ENCODE results near the gene JADE2.
A peak's percentile ranks its signal among the peaks of the same experiment; 100 is the strongest.

Gene JADE2

DNA sequence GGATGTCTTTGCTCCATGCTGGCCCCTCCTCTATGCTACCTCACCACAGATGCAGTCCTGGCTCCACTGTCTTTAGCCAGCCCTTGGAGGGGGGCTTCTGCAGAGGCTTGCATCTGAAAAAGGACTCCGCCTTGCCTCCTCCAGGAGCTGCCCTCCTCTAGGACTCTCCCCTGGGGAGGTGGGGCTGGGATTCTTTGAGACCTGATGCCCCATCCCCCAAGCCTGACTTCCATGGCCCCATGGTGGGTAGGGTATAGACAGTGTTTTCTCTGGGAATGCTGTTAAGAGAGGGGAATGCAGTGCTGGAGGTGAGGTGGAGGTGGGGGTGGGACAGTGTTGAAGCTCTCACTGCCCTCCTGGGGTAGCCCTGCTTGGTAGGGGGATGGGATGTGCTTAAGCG lies 14.3 kb downstream of the JADE2 start:
- Histone ChIP-seq H4K8ac (ENCODE audit: low read depth, low read length) (no peak overlapping the region), H2AK5ac (ENCODE audit: low read length) (no peak overlapping the region), H3K36me3 (ENCODE audit: control insufficient read depth, insufficient read depth, low read length) (peaks cover 3% of the 10 kb centered on the region), H3K56ac (ENCODE audit: low read length) (peak overlapping the region; percentile 42), H2BK120ac (ENCODE audit: low read depth, low read length) (no peak overlapping the region), H3K4me2 (ENCODE audit: low read length) (no peak overlapping the region), H3K4me1 (ENCODE audit: control insufficient read depth, low read depth, low read length) (peaks cover 9% of the 10 kb centered on the region), H3K23ac (ENCODE audit: low read length) (no peak overlapping the region), H3K4me3 (ENCODE audit: low read length) (no peak overlapping the region), H3K27me3 (ENCODE audit: insufficient read depth, low read length, poor library complexity) (no peaks in the 10 kb centered on the region), H3K4ac (ENCODE audit: low read depth, low read length) (no peak overlapping the region), H4K5ac (ENCODE audit: low read length) (no peak overlapping the region), H3K18ac (ENCODE audit: low read length) (no peak overlapping the region), H3K9ac (ENCODE audit: low read length) (no peak overlapping the region), H3K27ac (ENCODE audit: low read depth, low read length) (peak overlapping the region; percentile 69), H2BK15ac (replicated peaks; ENCODE audit: low read depth) (no peak overlapping the region), H3K79me2 (ENCODE audit: control insufficient read depth, insufficient read depth, low read length) (peaks cover 37% of the 10 kb centered on the region), H3K79me1 (ENCODE audit: low read length) (peaks cover 22% of the 10 kb centered on the region), H2BK5ac (ENCODE audit: low read length) (no peak overlapping the region)
- no CpG with 5 or more reads among the region's 2 CpGs for WGBS (ENCODE audit: extremely low coverage, insufficient coverage, low lambda C conversion rate)
- peak; percentile 99 for DNase-seq

DNA sequence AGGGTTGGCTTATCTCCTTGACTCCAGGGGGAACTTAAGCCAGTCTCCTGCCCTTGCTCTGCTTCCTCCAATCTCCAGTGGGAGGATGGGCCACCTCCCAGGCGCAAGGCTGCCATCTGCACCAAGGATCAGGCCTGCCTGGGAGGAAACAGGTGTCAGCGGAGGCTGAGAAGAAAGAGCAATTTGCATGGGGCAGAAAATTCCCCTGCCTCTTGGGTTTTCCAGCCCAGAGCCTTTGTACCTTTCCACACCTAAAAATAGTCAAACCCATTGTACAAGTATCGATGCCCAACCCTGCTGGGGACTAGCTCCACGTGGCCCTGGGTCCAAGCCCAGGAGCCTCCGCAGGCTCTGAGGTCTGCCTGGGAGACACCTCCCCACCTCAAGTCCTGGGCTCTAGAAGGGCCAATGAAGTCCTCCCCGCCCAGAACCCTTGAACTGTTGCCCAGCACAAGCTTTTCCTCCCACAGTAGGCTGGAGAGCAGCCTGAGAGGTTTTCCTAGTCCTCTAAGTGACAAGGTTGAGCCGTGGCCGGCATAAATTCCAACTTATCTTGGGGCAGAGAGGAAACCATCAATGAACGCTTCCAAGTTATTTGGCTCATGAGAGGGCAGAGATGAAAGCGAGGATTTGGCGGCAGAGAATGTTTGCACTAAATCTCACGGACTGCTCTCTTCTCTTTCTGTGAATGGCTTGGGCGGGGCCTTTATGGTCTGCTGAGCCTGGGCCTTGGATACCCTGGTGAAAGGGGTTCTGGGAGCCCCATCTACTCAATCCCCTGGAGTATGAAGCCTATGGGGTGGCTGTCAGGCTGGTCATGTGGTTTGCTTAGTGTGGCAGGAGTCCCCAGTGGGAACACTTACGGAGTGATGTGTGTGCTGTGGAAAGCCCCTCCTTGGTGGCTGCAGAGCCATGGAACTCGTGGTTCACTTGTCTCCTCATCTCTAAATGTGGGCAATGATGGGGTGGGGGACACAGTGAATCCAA lies 15.6 kb downstream of the JADE2 start:
- Histone ChIP-seq H2AK5ac (ENCODE audit: low read length) (no peak overlapping the region), H3K23ac (ENCODE audit: low read length) (no peak overlapping the region), H3K27me3 (ENCODE audit: insufficient read depth, low read length, poor library complexity) (no peaks in the 10 kb centered on the region), H3K4ac (ENCODE audit: low read depth, low read length) (no peak overlapping the region), H3K27ac (ENCODE audit: low read depth, low read length) (no peak overlapping the region), H2BK5ac (ENCODE audit: low read length) (peak overlapping the region; percentile 48), H3K4me2 (ENCODE audit: low read length) (no peak overlapping the region), H2BK15ac (replicated peaks; ENCODE audit: low read depth) (no peak overlapping the region), H3K9ac (ENCODE audit: low read length) (no peak overlapping the region), H3K56ac (ENCODE audit: low read length) (peak overlapping the region; percentile 25), H4K5ac (ENCODE audit: low read length) (no peak overlapping the region), H3K18ac (ENCODE audit: low read length) (no peak overlapping the region), H4K8ac (ENCODE audit: low read depth, low read length) (no peak overlapping the region), H2BK120ac (ENCODE audit: low read depth, low read length) (no peak overlapping the region), H3K79me1 (ENCODE audit: low read length) (peaks cover 17% of the 10 kb centered on the region), H3K36me3 (ENCODE audit: control insufficient read depth, insufficient read depth, low read length) (peaks cover 3% of the 10 kb centered on the region), H3K4me3 (ENCODE audit: low read length) (no peak overlapping the region), H3K4me1 (ENCODE audit: control insufficient read depth, low read depth, low read length) (peaks cover 7% of the 10 kb centered on the region), H3K79me2 (ENCODE audit: control insufficient read depth, insufficient read depth, low read length) (peaks cover 24% of the 10 kb centered on the region)
- DNase-seq = no peak
- WGBS (ENCODE audit: extremely low coverage, insufficient coverage, low lambda C conversion rate) = no CpG with 5 or more reads among the region's 15 CpGs

DNA sequence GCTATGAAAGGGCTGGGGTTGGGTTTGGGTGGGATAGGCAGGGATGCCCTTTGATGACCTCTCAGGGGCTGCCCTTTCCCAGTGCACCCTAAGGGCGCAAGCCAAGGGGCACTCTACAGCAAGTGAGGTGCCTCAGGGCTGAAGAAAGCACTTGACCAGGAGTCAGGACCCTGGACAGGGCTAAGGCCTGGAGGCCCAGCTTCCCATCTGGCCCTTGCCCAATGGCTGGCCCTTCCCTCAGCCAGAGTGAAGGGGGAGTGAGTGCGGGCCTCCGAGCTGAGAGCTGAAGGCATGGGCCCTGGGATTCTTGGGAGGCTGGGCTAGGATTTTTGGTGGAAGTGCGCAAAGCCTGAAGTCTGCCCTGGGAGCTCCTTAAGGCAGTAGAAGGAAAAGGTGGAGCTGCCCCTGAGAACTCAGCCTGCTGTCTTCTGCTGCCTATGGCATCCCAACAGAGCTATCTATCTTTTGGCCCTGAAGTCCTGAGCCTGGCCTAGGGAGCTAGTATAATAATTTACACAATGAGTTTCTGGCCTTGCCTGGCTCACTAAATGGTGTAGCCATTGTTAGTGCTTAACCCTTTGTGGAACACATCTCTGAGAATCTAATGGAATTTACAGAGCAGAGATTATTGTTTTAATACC lies 16.4 kb downstream of the JADE2 start:
- no peak overlapping the region for H3K4ac ChIP-seq (ENCODE audit: low read depth, low read length)
- no peak overlapping the region for H3K27ac ChIP-seq (ENCODE audit: low read depth, low read length)
- no peak overlapping the region for H2AK5ac ChIP-seq (ENCODE audit: low read length)
- H3K27me3 ChIP-seq (ENCODE audit: insufficient read depth, low read length, poor library complexity) = no peaks in the 10 kb centered on the region
- no peak overlapping the region for H4K5ac ChIP-seq (ENCODE audit: low read length)
- no peak overlapping the region for H3K9ac ChIP-seq (ENCODE audit: low read length)
- peaks cover 7% of the 10 kb centered on the region for H3K4me1 ChIP-seq (ENCODE audit: control insufficient read depth, low read depth, low read length)
- H3K4me2 ChIP-seq (ENCODE audit: low read length) = no peak overlapping the region
- no peak overlapping the region for H2BK5ac ChIP-seq (ENCODE audit: low read length)
- no peak overlapping the region for H2BK120ac ChIP-seq (ENCODE audit: low read depth, low read length)
- DNase-seq = peak; percentile 85
- H2BK15ac ChIP-seq (replicated peaks; ENCODE audit: low read depth) = no peak overlapping the region
- peaks cover 17% of the 10 kb centered on the region for H3K79me2 ChIP-seq (ENCODE audit: control insufficient read depth, insufficient read depth, low read length)
- H3K36me3 ChIP-seq (ENCODE audit: control insufficient read depth, insufficient read depth, low read length) = peaks cover 3% of the 10 kb centered on the region
- no peak overlapping the region for H3K23ac ChIP-seq (ENCODE audit: low read length)
- H3K4me3 ChIP-seq (ENCODE audit: low read length) = no peak overlapping the region
- no peak overlapping the region for H3K56ac ChIP-seq (ENCODE audit: low read length)
- no peak overlapping the region for H3K18ac ChIP-seq (ENCODE audit: low read length)
- WGBS (ENCODE audit: extremely low coverage, insufficient coverage, low lambda C conversion rate) = no CpG with 5 or more reads among the region's 4 CpGs
- peaks cover 15% of the 10 kb centered on the region for H3K79me1 ChIP-seq (ENCODE audit: low read length)
- no peak overlapping the region for H4K8ac ChIP-seq (ENCODE audit: low read depth, low read length)

DNA sequence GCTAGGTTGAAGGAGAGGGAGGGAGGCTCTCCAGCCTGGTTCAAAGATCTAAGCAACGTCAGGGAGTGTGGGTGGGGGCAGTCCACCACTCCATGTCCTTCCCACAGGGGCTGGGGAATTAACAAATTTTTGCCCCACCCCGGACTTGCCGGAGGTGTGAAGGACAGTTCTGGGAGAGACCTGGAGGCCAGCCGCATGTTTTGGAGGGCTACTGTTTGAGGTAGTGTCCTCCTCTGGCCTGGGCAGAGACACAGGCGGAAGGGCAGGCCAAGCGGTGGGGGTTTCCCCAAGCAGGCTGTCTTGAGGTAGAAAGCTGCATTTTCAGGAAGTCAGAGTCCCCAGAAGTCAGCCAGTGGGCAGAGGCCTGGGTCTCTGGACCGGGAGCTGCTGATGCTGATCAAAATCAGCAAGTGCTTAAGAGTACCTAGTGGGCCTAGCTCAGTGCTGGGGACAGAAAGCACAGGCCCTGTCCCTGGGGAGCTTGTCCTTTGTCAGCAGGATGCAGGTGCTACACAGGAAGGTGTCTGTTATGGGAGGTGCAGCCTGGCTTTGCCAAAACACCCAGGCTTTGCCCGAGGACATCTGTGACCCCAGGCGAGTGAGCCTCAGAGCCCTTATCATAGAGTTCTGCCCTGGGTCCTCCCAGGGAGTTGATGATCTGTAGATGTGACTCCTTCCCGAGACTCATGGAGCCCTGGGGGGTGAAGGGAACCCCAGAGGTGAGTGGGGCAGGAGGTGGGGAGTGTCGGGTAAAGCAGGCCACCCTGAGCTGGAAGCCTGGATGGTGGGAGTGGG lies 18.5 kb downstream of the JADE2 start:
- Histone ChIP-seq H3K23ac (ENCODE audit: low read length) (no peak overlapping the region), H3K79me1 (ENCODE audit: low read length) (peaks cover 17% of the 10 kb centered on the region), H3K36me3 (ENCODE audit: control insufficient read depth, insufficient read depth, low read length) (peaks cover 6% of the 10 kb centered on the region), H4K5ac (ENCODE audit: low read length) (no peak overlapping the region), H3K79me2 (ENCODE audit: control insufficient read depth, insufficient read depth, low read length) (peaks cover 14% of the 10 kb centered on the region), H3K4me2 (ENCODE audit: low read length) (no peak overlapping the region), H2BK120ac (ENCODE audit: low read depth, low read length) (no peak overlapping the region), H3K27me3 (ENCODE audit: insufficient read depth, low read length, poor library complexity) (no peaks in the 10 kb centered on the region), H3K27ac (ENCODE audit: low read depth, low read length) (no peak overlapping the region), H4K8ac (ENCODE audit: low read depth, low read length) (no peak overlapping the region), H3K4ac (ENCODE audit: low read depth, low read length) (no peak overlapping the region), H2AK5ac (ENCODE audit: low read length) (no peak overlapping the region), H3K18ac (ENCODE audit: low read length) (no peak overlapping the region), H3K4me1 (ENCODE audit: control insufficient read depth, low read depth, low read length) (peaks cover 7% of the 10 kb centered on the region), H3K56ac (ENCODE audit: low read length) (no peak overlapping the region), H2BK5ac (ENCODE audit: low read length) (no peak overlapping the region), H3K4me3 (ENCODE audit: low read length) (no peak overlapping the region), H3K9ac (ENCODE audit: low read length) (no peak overlapping the region), H2BK15ac (replicated peaks; ENCODE audit: low read depth) (no peak overlapping the region)
- DNase-seq = no peak
- WGBS (ENCODE audit: extremely low coverage, insufficient coverage, low lambda C conversion rate) = no CpG with 5 or more reads among the region's 11 CpGs

DNA sequence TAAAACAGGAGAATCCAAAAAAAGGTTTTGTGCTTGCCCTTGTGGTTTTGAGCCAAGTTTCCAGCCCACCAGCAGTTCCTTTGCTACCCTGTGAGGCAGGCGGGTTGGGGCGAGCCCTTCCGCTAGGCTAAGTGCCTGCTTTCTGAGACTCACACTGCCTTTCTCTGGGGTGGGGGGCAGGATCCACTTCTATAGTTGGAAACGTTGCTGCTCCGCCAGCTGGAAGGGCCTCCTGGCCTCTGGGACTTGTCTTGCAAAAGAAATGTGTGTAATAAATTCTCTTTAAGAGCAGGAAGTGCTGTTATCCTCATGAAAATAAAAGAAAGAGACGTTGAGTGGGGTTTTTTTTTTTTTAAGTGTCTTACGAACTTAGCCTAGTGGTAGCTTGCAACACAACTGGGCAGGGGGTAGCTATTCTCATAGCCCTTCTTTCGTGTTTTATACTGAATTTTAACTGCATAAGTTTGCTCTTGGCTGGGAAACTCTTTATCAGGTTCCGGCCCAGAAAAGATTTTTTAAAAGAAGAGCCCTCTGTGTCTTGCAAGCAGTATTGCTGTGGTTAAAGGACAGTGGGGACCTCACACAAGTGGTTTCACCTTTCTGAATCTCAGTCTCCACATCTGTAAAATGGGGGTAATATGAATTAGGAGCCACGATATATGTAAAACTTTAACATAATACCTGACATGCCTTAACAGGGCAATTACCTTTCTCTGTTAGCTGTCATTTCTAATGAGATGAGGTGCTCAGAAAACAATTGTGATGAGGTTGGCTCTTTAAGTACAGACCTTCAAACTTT lies 19.8 kb downstream of the JADE2 start:
- Histone ChIP-seq H3K27me3 (ENCODE audit: insufficient read depth, low read length, poor library complexity) (no peaks in the 10 kb centered on the region), H3K4me1 (ENCODE audit: control insufficient read depth, low read depth, low read length) (peaks cover 10% of the 10 kb centered on the region), H3K18ac (ENCODE audit: low read length) (no peak overlapping the region), H4K5ac (ENCODE audit: low read length) (no peak overlapping the region), H3K9ac (ENCODE audit: low read length) (no peak overlapping the region), H2AK5ac (ENCODE audit: low read length) (no peak overlapping the region), H3K4ac (ENCODE audit: low read depth, low read length) (no peak overlapping the region), H3K4me3 (ENCODE audit: low read length) (no peak overlapping the region), H3K79me2 (ENCODE audit: control insufficient read depth, insufficient read depth, low read length) (peaks cover 14% of the 10 kb centered on the region), H2BK120ac (ENCODE audit: low read depth, low read length) (no peak overlapping the region), H3K79me1 (ENCODE audit: low read length) (peaks cover 18% of the 10 kb centered on the region), H2BK5ac (ENCODE audit: low read length) (no peak overlapping the region), H4K8ac (ENCODE audit: low read depth, low read length) (no peak overlapping the region), H3K56ac (ENCODE audit: low read length) (no peak overlapping the region), H3K27ac (ENCODE audit: low read depth, low read length) (no peak overlapping the region), H3K36me3 (ENCODE audit: control insufficient read depth, insufficient read depth, low read length) (peaks cover 6% of the 10 kb centered on the region), H2BK15ac (replicated peaks; ENCODE audit: low read depth) (no peak overlapping the region), H3K4me2 (ENCODE audit: low read length) (no peak overlapping the region), H3K23ac (ENCODE audit: low read length) (no peak overlapping the region)
- DNase-seq = no peak
- no CpG with 5 or more reads among the region's 10 CpGs for WGBS (ENCODE audit: extremely low coverage, insufficient coverage, low lambda C conversion rate)
